Esophagus muscularis mucosa (tissue), 3 donors: ENCODE data around the gene MAP6.

Experiments used
- POLR2A ChIP-seq: fragments of 450-650 bp; IDR thresholded peaks from one replicate; pipeline ENCODE4 v1.6.1; 2017; ENCODE audit warnings: antibody characterized with exemption, moderate library complexity, mild to moderate bottlenecking, low read depth
- TF ChIP-seq, protein P1 (sequence below), 3 experiments: fragments of 200-600 bp in 2 of 3; fragments of 450-650 bp in 1 of 3; sonication (generic) in 2 of 3; IDR thresholded peaks; one replicate each; pipeline ENCODE4 v1.5.1; 2017 to 2019; ENCODE audit warnings: antibody characterized with exemption in 3 of 3, mild to moderate bottlenecking in 2 of 3, moderate library complexity in 1 of 3

DNA sequence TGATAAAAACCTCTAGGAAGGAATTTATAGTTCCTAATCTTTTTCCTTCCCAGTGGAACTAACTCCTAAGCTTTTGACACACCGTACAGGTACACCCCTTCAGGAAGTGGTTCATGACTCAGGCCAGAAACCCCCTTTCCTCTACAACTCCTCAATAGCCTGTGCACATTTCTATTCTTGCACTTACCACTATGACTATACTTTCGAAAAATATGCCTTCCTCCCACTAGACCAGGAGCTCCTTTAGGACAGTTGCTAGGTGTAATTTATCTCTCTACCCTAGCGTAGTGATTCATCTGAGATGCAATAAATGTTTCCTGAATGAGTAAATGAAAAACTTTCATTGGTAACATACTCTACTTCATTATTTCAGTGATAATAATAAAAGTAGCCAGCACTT lies 14.5 kb downstream of the MAP6 start:
- TF ChIP-seq, protein P1, sequence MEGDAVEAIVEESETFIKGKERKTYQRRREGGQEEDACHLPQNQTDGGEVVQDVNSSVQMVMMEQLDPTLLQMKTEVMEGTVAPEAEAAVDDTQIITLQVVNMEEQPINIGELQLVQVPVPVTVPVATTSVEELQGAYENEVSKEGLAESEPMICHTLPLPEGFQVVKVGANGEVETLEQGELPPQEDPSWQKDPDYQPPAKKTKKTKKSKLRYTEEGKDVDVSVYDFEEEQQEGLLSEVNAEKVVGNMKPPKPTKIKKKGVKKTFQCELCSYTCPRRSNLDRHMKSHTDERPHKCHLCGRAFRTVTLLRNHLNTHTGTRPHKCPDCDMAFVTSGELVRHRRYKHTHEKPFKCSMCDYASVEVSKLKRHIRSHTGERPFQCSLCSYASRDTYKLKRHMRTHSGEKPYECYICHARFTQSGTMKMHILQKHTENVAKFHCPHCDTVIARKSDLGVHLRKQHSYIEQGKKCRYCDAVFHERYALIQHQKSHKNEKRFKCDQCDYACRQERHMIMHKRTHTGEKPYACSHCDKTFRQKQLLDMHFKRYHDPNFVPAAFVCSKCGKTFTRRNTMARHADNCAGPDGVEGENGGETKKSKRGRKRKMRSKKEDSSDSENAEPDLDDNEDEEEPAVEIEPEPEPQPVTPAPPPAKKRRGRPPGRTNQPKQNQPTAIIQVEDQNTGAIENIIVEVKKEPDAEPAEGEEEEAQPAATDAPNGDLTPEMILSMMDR (IDR thresholded peaks at IDR 0.05): no peak
- no peak for TF ChIP-seq POLR2A
